ENCODE data around the gene HSP90AA1.
"Not testable (repeated sequence)": the region's sequence is repeated elsewhere in the genome, so short reads cannot be mapped to it uniquely, and the experiment has no call there.

DNA sequence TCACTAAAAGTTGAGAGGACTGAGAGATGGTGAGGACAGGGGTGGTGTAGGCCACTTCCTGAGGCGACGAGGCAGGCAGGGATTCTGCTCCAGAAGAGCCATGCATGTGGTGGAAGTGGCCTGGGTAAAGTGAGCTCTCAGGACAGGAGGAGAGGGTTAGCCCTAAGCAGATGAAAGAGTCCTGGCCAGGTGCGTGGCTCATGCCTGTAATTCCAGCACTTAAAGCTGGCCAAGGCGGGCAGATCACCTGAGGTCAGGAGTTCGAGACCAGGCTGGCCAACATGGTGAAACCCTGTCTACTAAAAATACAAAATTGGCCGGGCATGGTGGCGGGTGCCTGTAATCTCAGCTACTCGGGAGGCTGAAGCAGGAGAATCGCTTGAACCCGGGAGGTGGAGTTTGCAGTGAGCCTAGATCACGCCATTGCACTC is 8.5 kb downstream of the HSP90AA1 start:
- TF ChIP-seq, protein P1, sequence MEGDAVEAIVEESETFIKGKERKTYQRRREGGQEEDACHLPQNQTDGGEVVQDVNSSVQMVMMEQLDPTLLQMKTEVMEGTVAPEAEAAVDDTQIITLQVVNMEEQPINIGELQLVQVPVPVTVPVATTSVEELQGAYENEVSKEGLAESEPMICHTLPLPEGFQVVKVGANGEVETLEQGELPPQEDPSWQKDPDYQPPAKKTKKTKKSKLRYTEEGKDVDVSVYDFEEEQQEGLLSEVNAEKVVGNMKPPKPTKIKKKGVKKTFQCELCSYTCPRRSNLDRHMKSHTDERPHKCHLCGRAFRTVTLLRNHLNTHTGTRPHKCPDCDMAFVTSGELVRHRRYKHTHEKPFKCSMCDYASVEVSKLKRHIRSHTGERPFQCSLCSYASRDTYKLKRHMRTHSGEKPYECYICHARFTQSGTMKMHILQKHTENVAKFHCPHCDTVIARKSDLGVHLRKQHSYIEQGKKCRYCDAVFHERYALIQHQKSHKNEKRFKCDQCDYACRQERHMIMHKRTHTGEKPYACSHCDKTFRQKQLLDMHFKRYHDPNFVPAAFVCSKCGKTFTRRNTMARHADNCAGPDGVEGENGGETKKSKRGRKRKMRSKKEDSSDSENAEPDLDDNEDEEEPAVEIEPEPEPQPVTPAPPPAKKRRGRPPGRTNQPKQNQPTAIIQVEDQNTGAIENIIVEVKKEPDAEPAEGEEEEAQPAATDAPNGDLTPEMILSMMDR (IDR thresholded peaks at IDR 0.05): not testable (repeated sequence)
- TF ChIP-seq POLR2A (IDR thresholded peaks at IDR 0.05): not testable (repeated sequence)

All from esophagus squamous epithelium (tissue), 4 donors.